Activated T-cell treated with anti-CD3 and anti-CD28 coated beads, Interleukin-2, amount 50 U/mL, for 4 hours (primary cell): ENCODE measurements around the gene RNF31. TPM values are rescaled to one million over a fixed set of nuclear protein-coding genes. Genes with fewer than 3 reads are reported as not detected.

Experiments
- ATAC-seq, 2 donors: fragments of 200-7000 bp; cut with Tn5 transposase; one replicate each; pipeline ENCODE4 v1.10.0; 2021
- DNase-seq: peaks from one replicate; pipeline ENCODE4 v3.0.0-alpha.2; 2020
- H3K27me3 Mint-ChIP-seq: one replicate; pipeline ENCODE4 v1.8.0; 2021; ENCODE audit warnings: low read depth, mixed read lengths
- H3K36me3 Mint-ChIP-seq: one replicate; pipeline ENCODE4 v1.8.0; 2022; ENCODE audit warnings: mixed read lengths; ENCODE audit not compliant: insufficient read depth
- H3K4me1 Mint-ChIP-seq: one replicate; pipeline ENCODE4 v1.8.0; 2021; ENCODE audit warnings: low read depth, mixed read lengths
- H3K4me3 Mint-ChIP-seq: one replicate; pipeline ENCODE4 v1.8.0; 2021; ENCODE audit warnings: mild to moderate bottlenecking, moderate library complexity, mixed read lengths
- H3K9me3 Mint-ChIP-seq: one replicate; pipeline ENCODE4 v1.8.0; 2021; ENCODE audit warnings: mixed read lengths
- total RNA-seq, 3 donors: library from RNA; stranded (reverse); gene quantifications; one replicate each; pipeline ENCODE4 v1.2.1, GENCODE V29; 2021

Gene RNF31
- total RNA-seq, 3 donors from 2014 or later: 99.4 to 108 (median 106) TPM

GRCh38 chr14:24155100-24155499 lies 7.8 kb downstream of the RNF31 start:
- no peak overlapping the region for H3K4me3 Mint-ChIP-seq
- DNase-seq (no peak), ATAC-seq (no peak)
- no peaks in the 10 kb centered on the region for H3K27me3 Mint-ChIP-seq
- no peaks in the 10 kb centered on the region for H3K9me3 Mint-ChIP-seq
- H3K4me1 Mint-ChIP-seq: peaks cover 4% of the 10 kb centered on the region
- peaks cover 34% of the 10 kb centered on the region for H3K36me3 Mint-ChIP-seq

GRCh38 chr14:24156840-24157239 lies 9.5 kb downstream of the RNF31 start:
- ATAC-seq (no peak), DNase-seq (no peak)
- no peak overlapping the region for H3K4me3 Mint-ChIP-seq
- no peaks in the 10 kb centered on the region for H3K27me3 Mint-ChIP-seq
- peaks cover 11% of the 10 kb centered on the region for H3K4me1 Mint-ChIP-seq
- H3K36me3 Mint-ChIP-seq: peaks cover 30% of the 10 kb centered on the region
- no peaks in the 10 kb centered on the region for H3K9me3 Mint-ChIP-seq

- Mint-ChIP-seq H3K27me3 (no peaks in the 10 kb centered on the region), H3K9me3 (no peaks in the 10 kb centered on the region), H3K4me1 (peaks cover 15% of the 10 kb centered on the region), H3K36me3 (peaks cover 31% of the 10 kb centered on the region), H3K4me3 (no peak overlapping the region)
- ATAC-seq (no peak), DNase-seq (no peak)
Measured at GRCh38 chr14:24157331-24157730, 10.0 kb downstream of the RNF31 start.

GRCh38 chr14:24159777-24160498 lies 12.6 kb downstream of the RNF31 start:
- DNase-seq (no peak), ATAC-seq (no peak)
- Mint-ChIP-seq H3K36me3 (peaks cover 42% of the 10 kb centered on the region), H3K4me3 (no peak overlapping the region), H3K9me3 (no peaks in the 10 kb centered on the region), H3K27me3 (no peaks in the 10 kb centered on the region), H3K4me1 (peaks cover 40% of the 10 kb centered on the region)

- peaks cover 46% of the 10 kb centered on the region for H3K36me3 Mint-ChIP-seq
- DNase-seq (no peak), ATAC-seq (no peak)
- peaks cover 46% of the 10 kb centered on the region for H3K4me1 Mint-ChIP-seq
- no peak overlapping the region for H3K4me3 Mint-ChIP-seq
- no peaks in the 10 kb centered on the region for H3K9me3 Mint-ChIP-seq
- H3K27me3 Mint-ChIP-seq: no peaks in the 10 kb centered on the region
Measured at GRCh38 chr14:24160499-24160849, 13.2 kb downstream of the RNF31 start.

- H3K36me3 Mint-ChIP-seq: peaks cover 43% of the 10 kb centered on the region
- ATAC-seq (peak; percentile 90), DNase-seq (peak; percentile 99)
- peaks cover 47% of the 10 kb centered on the region for H3K4me1 Mint-ChIP-seq
- no peaks in the 10 kb centered on the region for H3K27me3 Mint-ChIP-seq
- peak within 1 kb of the TSS; percentile 98 for H3K4me3 Mint-ChIP-seq
- no peaks in the 10 kb centered on the region for H3K9me3 Mint-ChIP-seq
Measured at GRCh38 chr14:24160850-24161804, 13.8 kb downstream of the RNF31 start, which contains the start of gene IRF9. IRF9 (plus strand) TSS chr14:24161265; CDS start chr14:24162145, 880 bp downstream.

- peaks cover 46% of the 10 kb centered on the region for H3K36me3 Mint-ChIP-seq
- H3K27me3 Mint-ChIP-seq: no peaks in the 10 kb centered on the region
- ATAC-seq (peak in 1 of 2 donors; percentile 22), DNase-seq (no peak)
- H3K4me1 Mint-ChIP-seq: peaks cover 49% of the 10 kb centered on the region
- H3K9me3 Mint-ChIP-seq: no peaks in the 10 kb centered on the region
- H3K4me3 Mint-ChIP-seq: peak overlapping the region; percentile 98
Measured at GRCh38 chr14:24162093-24162492, 14.8 kb downstream of the RNF31 start.

- peaks cover 55% of the 10 kb centered on the region for H3K4me1 Mint-ChIP-seq
- ATAC-seq (no peak), DNase-seq (no peak)
- peak overlapping the region; percentile 51 for H3K4me3 Mint-ChIP-seq
- no peaks in the 10 kb centered on the region for H3K9me3 Mint-ChIP-seq
- no peaks in the 10 kb centered on the region for H3K27me3 Mint-ChIP-seq
- peaks cover 50% of the 10 kb centered on the region for H3K36me3 Mint-ChIP-seq
Measured at GRCh38 chr14:24164518-24164991, 17.3 kb downstream of the RNF31 start.

GRCh38 chr14:24165785-24166184 lies 18.5 kb downstream of the RNF31 start:
- no peak for ATAC-seq
- no peak for DNase-seq
- Mint-ChIP-seq H3K9me3 (no peaks in the 10 kb centered on the region), H3K36me3 (peaks cover 46% of the 10 kb centered on the region), H3K4me3 (no peak overlapping the region), H3K4me1 (peaks cover 48% of the 10 kb centered on the region), H3K27me3 (no peaks in the 10 kb centered on the region)

GRCh38 chr14:24167469-24168114 lies 20.3 kb downstream of the RNF31 start:
- Mint-ChIP-seq H3K27me3 (no peaks in the 10 kb centered on the region), H3K9me3 (no peaks in the 10 kb centered on the region), H3K4me1 (peaks cover 43% of the 10 kb centered on the region), H3K4me3 (no peak overlapping the region), H3K36me3 (peaks cover 45% of the 10 kb centered on the region)
- DNase-seq (no peak), ATAC-seq (no peak)

GRCh38 chr14:24171422-24172260 lies 24.3 kb downstream of the RNF31 start, which contains the start of gene REC8:
REC8 (plus strand) TSS chr14:24172080; CDS start chr14:24172553, 473 bp downstream.
- Mint-ChIP-seq H3K4me1 (peaks cover 20% of the 10 kb centered on the region), H3K27me3 (no peaks in the 10 kb centered on the region), H3K36me3 (peaks cover 25% of the 10 kb centered on the region), H3K9me3 (no peaks in the 10 kb centered on the region), H3K4me3 (peak within 1 kb of the TSS; percentile 81)
- ATAC-seq (peak; percentile 76 to 79), DNase-seq (peak; percentile 52)

- Mint-ChIP-seq H3K4me3 (peak overlapping the region; percentile 81), H3K27me3 (no peaks in the 10 kb centered on the region), H3K9me3 (no peaks in the 10 kb centered on the region), H3K4me1 (peaks cover 19% of the 10 kb centered on the region), H3K36me3 (peaks cover 24% of the 10 kb centered on the region)
- DNase-seq: no peak
- ATAC-seq: no peak
Measured at GRCh38 chr14:24172261-24172860, 25.1 kb downstream of the RNF31 start.

GRCh38 chr14:24172871-24173281 lies 25.6 kb downstream of the RNF31 start:
- H3K4me1 Mint-ChIP-seq: peaks cover 17% of the 10 kb centered on the region
- H3K4me3 Mint-ChIP-seq: no peak overlapping the region
- no peaks in the 10 kb centered on the region for H3K27me3 Mint-ChIP-seq
- DNase-seq: no peak
- no peaks in the 10 kb centered on the region for H3K9me3 Mint-ChIP-seq
- H3K36me3 Mint-ChIP-seq: peaks cover 20% of the 10 kb centered on the region
- ATAC-seq: no peak
